Colon (tissue), 2 donors: ENCODE results near the gene CD300LD.
"Not testable (repeated sequence)": the region's sequence is repeated elsewhere in the genome, so short reads cannot be mapped to it uniquely, and the experiment has no call there.

Source experiments
- FAIRE-seq: peaks from 2 replicates; lab custom pipeline; 2012; peaks lifted over from hg19 to GRCh38; lab: Jason Lieb, UNC
- donor health status: control.
- donor health status: control.

Gene CD300LD

DNA sequence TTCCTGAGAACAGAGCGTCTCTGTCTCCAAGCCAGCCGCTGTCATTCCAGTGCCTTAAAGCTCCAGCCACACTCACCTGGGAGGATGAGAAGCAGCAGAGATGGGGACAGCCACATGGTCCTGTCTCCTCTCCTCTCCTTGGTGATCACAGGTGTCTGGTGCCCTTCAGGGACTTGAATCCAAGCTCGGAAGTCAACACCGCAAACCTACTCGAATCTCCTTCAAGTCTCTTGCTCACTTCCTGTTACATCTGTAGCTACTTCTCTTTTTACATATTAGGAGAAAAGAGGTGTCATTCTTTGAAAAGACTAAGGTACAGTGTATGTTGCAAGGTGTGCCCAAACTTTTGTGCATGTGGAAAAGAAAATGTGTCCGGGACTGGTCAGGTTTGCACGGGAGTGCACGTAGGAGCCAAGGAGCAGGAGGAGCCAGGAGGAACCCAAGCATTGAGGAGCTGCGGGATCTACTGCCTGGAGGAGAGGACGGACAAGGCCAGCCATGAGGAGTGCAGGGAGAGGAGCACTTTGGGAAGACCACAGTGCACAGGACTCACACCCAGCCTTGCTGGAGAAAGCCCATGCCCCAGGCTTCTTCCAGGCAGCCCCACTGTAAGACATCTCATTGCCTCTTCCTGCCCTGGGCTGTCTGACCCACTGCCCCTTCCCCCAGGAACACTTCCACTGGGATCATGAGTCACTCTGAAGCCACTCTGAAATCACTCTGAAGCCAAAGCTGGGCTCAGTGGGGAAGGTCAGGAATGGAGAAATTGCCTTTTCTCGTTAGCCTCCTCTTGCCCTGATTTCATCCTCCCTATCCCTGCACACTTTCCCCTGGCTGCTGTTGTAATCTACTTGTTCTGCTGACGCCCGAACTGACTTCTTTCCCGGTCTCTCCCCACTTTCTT, at the start of gene CD300LD:
CD300LD (minus strand) TSS at position 197 of the 904 bp plus-strand sequence; CDS start at position 116, 81 bp downstream.
- FAIRE-seq, result no peak

DNA sequence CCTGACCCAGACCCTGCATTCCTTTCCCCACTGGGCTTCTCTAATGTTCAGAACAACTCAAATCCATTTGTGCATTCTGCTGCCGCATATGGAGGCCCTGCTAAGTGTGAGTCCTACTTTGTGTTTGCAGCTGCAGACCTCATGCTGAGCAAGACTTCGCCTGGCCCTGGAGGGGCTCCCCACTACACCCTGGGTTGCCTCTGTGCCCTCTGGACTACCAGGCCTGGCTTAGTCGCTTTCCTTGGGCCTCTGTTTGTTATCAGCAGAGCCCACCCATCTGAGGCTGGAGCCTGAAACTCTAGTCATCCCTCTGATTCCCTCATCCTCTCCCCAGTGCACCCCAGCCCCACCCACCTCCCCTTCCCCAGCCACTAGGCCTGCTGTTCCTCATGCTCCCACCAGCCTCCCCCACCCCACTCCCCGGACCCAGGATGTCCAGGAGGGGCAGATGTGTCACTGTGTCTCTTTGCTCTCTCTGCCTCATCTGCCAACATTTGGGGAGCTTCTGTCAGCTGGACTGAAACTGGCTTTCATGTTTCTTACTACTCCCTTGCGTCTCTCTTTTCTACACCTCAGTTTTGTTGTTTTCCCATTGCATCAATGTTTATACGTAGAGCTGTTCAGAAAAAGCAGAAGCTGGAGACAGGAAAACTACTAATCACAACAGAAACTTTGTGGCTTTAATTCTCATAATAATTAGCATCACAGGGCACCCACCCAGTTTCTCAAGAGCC, 49.3 kb upstream of the CD300LD start:
- FAIRE-seq, result no peak

DNA sequence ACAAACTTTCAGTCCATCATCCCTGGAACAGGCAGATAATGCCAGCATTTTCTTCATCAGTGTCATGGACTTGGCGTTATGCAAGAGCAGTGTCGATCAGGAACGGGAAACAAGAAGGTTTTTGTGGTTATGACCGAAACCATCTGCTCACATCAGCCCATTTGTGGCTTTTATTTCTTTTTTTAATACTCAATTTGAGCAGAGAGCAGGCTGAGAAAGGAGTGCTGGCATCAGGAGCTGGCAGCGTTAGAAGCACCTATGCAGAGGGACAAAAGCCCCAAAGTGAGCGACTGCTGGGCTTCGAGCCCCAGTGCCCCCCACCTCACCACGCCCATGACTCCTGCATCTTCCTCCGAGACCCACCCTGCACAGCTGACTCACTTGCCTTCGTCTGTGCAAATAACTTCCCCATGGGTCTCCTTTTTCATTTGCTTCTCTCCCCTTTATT, 47.6 kb upstream of the CD300LD start:
- FAIRE-seq, result no peak

DNA sequence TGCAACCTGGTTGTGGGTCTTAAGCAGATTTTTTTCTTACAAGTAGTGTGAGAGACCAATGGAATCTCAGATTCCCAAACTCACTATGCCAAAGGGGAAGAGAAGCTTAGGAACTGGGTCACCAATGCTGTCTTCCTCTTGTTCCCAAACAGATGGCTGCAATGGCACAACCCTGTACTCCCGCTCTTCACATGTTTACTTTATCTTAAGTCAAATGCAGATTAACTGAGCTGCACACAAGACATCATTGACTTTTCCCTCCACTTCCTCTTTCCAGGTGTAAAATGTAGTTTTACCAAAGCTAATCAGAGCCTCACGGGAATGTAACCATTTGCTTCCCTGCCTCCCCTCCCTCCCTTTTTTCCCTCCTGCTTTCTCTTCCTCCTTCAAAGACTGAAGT, 45.8 kb upstream of the CD300LD start:
- FAIRE-seq, result no peak

DNA sequence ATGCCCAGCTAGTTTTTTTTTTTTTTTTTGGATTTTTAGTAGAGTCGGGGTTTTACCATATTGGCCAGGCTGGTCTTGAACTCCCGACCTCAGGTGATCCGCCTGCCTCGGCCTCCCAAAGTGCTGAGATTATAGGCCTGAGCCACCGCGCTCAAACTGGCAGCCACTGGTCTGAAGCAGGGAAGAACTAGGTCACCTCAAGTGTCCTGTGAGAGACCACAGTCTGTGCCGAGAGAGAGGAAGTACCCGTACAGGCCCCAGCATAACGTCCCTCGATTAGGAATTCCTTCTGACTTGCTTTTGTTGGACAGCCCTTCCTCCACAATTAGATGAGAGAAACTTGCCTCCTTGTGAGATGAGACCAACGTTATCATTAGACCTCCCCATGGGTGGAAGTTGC, 45.2 kb upstream of the CD300LD start:
- no peak for FAIRE-seq

DNA sequence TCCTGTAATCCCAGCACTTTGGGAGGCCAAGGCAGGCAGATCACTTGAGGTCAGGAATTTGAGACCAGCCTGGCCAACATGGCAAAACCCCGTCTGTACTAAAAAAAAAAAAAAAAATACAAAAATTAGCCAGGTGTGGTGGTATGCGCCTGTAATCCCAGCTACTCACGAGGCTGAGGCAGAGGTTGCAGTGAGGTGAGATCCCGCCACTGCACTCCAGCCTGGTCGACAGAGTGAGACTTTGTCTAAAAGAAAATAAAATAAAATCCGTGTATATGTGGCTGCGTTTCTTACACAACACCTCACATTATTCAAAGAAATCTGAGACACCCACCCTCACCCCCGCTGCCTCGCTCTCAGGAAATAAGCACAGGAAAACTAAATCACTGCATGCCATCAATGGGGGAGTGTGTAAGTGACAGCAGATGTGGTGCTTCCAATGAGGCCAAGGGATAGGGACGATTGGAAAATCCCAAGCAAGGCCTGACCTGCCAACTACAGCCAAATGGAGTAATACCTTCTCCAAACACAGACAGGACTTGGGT, 44.5 kb upstream of the CD300LD start:
- FAIRE-seq, result not testable (repeated sequence)

DNA sequence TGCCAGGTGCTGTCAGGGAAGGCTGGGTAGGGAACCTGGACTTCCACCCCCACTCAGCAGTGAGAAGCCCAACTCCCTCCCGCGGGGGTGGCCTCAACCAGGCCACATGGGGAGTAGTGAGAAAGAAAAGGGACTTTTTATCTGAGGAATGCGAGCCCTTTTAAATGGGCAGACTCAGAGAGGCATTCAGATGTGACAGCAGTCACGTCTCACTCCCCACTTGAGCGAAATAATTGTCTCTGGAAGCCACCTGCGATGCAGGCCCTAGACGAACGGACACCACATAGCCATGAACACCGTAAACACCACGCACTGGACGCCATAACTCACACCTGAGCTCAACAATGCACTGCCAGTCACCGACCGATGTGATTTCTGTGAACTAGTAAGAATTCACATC, 43.3 kb upstream of the CD300LD start:
- FAIRE-seq, result no peak

DNA sequence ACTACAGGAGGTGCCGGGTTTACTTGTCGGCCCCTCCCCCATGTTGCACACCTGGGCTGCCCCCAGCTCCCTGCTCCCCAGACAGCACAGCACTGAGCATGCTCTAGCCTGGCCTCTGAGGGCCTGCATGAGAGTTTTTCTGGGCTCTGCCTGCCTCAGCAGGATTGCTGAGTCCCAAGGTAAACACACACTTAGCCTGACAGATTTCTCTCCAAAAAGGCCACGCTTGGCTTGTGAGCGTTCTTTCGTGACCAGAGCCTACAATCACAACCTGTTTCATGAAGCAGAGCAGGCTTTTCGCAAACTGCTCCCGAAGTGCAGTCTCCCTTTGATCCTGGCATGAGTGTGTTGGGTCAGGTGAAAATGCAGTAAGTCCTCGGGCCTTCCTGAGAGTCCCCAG, 41.2 kb upstream of the CD300LD start:
- FAIRE-seq, result no peak

DNA sequence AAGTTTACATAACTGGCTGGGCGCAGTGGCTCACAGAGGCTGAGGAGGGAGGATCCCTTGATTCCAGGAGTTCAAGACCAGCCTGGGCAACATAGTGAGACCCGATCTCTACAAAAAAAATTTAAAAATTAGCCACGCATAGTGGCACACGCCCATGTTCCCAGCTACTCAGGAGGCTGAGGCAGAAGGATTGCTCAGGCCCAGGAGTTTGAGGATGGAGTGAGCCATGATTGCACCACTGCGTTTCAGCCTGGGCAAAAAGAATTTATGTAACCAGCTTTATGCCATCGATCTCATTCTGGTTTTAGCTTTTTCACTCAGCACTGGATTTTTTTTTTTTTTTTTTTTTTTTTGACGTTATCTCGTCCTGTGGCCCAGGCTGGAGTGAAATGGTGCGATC, 40.5 kb upstream of the CD300LD start:
- no peak for FAIRE-seq

DNA sequence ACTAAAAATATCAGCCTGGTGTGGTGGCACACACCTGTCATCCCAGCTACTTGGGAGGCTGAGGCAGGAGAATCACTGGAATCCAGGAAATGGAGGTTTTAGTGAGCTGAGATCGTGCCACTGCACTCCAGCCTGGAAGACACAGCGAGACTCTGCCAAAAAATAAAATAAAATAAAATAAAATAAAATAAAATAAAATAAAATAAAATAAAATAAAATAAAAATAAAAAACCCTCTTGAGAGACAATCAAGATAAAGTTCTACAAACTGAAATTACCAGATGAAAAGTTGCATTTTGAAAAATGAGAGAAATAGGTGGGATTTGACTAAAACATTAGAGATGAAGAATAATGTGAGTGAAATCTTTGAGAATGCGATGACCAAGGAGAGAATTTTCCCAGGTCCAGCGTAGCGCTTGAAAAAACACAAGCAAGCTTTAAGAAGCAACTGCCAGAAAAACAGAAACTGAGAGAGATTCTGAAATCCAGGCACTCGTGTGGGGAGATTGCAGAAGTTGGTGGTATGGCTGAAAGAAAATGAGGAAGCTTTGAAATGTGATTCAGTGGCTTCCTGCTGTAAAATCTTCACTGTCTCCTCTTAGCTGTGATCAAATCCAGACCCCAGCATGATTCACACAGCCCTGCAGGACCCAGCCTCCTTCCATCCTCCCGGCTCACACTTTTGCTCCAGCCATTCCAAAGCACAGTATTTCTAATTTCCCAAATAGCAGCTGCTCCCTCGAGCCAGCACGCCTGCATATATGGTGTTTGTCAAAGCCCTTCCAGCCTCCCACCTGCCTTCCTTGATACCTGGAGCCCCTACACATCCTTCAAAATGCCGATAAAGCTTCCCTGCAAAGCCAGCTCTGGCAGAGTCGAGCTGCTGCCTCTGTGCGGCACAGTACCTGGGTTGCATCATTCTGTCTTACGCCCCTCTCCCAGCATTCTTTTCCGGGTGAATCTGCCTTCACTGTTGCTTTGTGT, 39.7 kb upstream of the CD300LD start:
- no peak for FAIRE-seq

DNA sequence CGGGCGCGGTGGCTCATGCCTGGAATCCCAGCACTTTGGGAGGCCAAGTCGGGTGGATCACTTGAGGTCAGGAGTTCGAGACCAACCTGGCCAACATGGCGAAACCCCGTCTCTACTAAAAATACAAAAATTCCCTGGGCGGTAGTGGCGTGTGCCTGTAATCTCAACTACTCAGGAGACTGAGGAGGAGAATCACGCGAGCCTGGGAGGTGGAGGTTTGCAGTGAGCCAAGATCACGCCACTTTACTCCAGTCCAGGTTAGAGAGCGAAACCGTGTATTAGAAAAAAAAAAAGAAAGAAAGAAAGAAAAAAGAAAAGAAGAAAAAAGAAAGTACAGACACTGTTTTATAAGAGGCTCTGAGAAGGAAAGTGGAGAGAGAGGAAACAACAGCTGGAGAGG, 38.2 kb upstream of the CD300LD start:
- FAIRE-seq, result not testable (repeated sequence)

DNA sequence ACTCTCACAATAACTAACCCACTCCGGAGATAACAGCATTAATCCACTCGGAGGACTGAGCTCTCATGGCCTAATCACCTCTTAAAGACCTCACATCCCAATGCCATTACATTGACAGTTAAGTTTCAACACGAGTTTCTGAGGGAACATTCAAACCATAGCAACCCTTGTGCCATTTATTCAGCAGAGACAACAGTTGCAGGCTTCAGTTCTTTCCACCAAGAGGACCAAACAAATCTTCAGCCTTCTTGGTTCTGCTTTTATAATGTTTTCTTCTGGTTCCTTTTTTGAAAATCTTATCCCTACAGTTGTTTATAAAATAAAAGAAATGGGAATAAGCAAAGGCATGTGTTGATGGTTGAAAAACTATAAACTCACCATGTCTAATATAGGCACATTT, 33.6 kb upstream of the CD300LD start:
- no peak for FAIRE-seq

DNA sequence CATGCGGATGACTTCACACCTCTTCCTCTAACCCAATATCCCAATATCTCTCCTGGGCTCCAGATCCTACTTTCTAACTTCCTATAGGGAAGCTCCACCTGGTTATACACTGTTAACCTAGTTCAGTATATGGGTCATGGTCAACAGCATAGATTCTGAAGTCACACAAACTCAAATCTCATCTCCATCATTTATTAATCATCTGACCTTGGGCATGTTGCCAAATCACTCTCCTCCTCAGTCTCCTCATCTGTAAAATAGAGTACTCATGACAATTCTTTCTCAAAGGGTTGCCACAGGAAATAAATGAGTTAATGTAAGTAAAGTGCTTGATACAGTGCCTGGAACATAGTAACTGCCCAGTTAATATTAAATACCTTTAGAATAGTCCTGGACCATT, 32.0 kb upstream of the CD300LD start:
- FAIRE-seq, result no peak

DNA sequence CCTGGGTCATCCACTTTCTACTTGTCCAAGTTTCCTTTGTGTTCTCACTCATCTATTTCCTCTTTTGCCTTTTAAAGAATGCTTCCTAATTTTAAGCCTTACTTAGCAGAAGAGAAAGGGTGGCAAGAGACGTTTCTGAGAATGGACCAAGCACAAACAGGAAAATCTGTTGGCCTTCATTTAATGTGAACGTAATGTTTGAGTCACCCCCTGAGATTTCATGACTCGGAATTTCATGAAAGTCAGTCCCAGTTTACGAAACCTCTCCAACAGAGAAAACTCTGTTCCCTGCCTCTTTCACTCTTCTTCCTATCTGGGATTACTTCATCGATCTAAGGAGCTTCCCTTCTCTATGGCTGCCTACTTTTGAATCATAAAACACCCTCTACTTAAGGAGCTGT, 31.6 kb upstream of the CD300LD start, which contains the start of gene CD300E:
CD300E (minus strand) TSS at position 46 of the 401 bp plus-strand sequence. CDS start 117 bp downstream, outside the sequence.
- FAIRE-seq, result no peak

DNA sequence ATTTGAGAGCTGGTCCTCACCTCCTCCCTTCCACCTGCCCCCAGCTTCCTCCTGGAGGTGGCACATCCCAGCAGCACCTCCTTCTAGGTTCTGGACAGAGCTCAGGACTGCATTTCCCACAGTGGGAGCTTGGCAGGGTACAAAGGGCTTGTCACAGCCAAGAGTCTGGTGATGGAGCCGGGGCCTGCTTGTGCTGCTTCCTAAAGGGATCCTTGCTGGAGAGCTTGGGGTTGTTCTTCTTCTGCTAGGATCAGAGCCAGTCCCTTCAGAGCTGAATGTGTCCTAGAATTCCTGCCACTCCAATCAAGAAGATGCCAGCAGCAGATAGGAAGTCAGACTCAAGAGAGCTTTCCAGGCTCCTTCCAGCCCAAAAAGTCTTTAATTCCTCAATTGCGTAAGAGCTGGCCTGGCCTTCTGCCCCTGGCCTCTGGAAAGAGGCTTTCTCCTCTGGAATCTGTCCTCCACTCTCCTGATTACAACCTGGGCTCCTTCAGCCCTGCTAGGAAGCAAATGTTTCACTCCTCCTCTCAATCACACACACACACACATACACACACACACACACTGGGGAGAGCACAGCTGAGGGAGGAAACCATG, 27.1 kb upstream of the CD300LD start:
- no peak for FAIRE-seq

DNA sequence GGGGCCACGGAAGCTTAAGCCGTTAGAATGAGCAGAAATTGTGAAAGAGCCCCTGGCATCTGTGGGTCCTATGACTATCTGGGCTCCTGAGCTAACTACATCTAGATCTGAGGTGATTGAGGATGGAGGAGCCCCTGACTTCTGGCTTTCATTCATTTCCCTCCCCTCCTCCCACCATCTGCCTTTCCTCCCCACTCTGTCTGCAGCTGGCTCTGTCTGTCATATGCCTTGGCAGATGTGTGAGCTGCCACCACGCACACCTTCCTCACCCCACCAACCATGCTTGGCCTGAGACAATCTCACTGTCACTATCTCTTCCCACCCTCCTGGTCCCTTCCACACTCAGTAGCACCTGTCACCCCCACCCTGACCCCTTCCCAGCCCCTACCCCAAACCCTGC, 26.4 kb upstream of the CD300LD start:
- no peak for FAIRE-seq

DNA sequence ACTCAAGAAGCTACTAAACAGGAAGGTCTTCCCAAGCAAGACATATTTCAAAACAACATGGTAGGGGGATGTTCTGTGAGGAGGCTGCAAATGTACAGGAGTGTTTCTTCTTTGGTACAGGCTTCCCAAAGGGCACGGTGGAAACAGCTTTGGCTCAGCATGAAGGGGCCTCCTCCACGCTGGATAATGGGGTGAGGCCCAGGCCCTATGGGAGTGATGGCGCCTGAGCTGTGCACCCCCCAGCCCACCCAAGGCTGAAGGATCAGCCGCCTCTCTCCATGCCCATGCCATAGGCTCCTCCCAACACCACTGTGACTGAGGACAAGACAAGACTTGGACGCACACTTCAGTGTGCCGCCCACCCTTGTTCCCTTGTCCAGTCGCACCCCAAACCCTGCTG, 24.6 kb upstream of the CD300LD start:
- FAIRE-seq, result no peak

DNA sequence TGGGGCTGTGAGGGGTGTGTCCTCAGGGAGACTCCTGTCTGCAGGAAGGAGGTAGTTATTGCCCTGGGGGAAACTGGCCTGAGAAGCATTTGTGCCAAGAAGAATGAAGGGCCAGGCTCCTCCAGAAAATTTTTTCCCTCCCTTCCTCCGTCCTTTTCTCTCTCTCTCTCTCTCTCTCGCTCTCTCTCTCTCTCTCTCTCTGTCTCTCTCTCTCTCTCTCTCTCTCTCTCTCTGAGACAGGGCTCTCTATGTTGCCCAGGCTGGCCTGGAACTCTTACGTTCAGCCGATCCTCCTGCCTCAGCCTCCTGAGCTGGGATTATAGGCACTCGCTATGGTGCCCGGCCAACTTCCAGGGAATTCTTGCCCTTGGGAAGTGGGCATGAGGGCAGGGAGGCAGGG, 20.0 kb upstream of the CD300LD start:
- FAIRE-seq, result no peak

DNA sequence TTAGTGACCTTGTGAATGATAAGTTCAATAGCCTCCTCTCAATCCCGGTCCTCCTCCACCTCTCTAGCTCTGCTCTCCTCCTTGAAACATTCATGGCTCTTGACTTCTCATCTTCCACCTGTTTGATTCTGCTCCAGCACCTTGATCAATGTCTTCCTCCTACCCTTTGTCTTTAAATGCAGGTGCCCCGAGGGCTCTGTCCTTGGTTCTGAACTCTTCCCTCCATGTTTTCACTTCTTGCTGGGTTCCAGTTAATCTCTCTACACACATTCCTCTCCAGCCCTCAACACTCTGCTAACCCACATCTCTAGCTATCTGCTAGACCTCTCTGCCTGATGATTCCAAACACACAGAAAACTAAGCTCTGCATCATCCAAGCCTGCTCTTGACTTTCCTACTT, 18.0 kb upstream of the CD300LD start:
- no peak for FAIRE-seq

DNA sequence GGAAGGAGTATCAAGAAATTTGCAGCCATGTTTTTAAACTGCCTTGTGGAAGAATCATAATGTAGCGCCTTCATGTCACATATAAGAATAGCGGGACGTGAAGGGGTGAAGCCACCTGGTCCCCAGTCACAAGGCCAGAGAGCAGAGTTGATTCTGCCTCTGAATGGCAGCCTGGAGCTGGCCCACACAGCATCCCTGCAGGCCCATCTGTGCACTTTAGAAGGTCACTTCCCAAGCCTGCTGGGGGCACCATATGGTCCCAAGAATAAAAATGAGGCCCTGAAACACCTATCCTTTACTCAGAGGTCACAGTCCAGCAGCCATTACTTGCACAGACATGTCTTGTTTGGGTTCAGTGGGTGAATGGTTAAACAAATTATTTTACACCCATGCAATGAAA, 16.4 kb upstream of the CD300LD start:
- no peak for FAIRE-seq

DNA sequence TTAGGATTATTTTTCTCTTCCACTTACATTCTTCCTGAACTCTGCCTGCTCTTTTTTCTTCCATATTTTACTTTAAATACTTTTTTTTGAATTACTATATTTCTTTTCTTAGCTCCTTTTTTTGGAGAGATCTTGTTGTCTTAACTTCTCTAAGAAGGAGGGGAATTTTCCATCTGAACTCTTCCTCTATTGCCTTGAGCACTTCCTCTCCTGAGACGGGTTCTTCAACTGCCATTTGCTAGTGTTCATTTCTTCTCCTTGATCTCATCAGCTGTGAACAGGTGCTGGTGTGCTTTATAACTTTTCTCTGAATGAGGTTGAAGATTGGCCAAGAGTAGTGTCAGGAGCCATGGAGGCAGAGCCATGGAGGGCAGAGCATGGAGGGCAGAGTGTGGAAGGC, 15.1 kb upstream of the CD300LD start:
- FAIRE-seq, result no peak
